Prostate gland (tissue), 2 donors: ENCODE measurements around the gene FBXW12. TPM values are rescaled to one million over a fixed set of nuclear protein-coding genes. Genes with fewer than 3 reads are reported as not detected.

Experiments used
- DNase-seq: peaks from one replicate; pipeline ENCODE4 v3.0.0-alpha.2; 2019; ENCODE audit warnings: low spot score
- H3K27ac ChIP-seq, 2 donors: fragments of 200-600 bp; sonication (generic); 2 replicates each; pipeline ENCODE4 v1.5.1; 2017 to 2019
- H3K27me3 ChIP-seq: fragments of 200-600 bp; sonication (generic); replicated peaks from 2 replicates; pipeline ENCODE4 v1.5.1; 2019; ENCODE audit not compliant: insufficient read depth
- H3K36me3 ChIP-seq, 2 donors: fragments of 200-600 bp; sonication (generic); 1 replicate in 1 of 2; 2 replicates in 1 of 2; pipeline versions ENCODE4 v1.5.1 to v1.8.1; 2017 to 2019
- H3K4me1 ChIP-seq: fragments of 200-600 bp; sonication (generic); replicated peaks from 2 replicates; pipeline ENCODE4 v1.5.1; 2019
- H3K4me3 ChIP-seq, 2 donors: fragments of 200-600 bp; sonication (generic); 2 replicates each; pipeline ENCODE4 v1.5.1; 2017 to 2019
- H3K9me3 ChIP-seq: fragments of 200-600 bp; sonication (generic); 2 replicates; pipeline ENCODE4 v1.5.1; 2017
- CTCF ChIP-seq, 4 experiments: fragments of 200-600 bp in 2 of 4; fragments of 450-650 bp in 2 of 4; sonication (generic) in 2 of 4; IDR thresholded peaks; 1 replicate in 3 of 4; 2 replicates in 1 of 4; pipeline ENCODE4 v1.5.1; 2016 to 2019; ENCODE audit warnings: antibody characterized with exemption in 4 of 4, mild to moderate bottlenecking in 2 of 4, moderate library complexity in 2 of 4
- POLR2A ChIP-seq: fragments of 450-650 bp; IDR thresholded peaks from one replicate; pipeline ENCODE4 v1.6.1; 2016; ENCODE audit warnings: antibody characterized with exemption, mild to moderate bottlenecking
- POLR2AphosphoS5 ChIP-seq: sonication (generic); formaldehyde crosslinking; IDR thresholded peaks from one replicate; pipeline ENCODE4 v1.6.1; 2017; ENCODE audit warnings: antibody characterized with exemption
- WGBS: methylation state at CpG from one replicate; pipeline ENCODE4 v1.1.5; 2018; 5-methylcytosine and 5-hydroxymethylcytosine counted together
- intact Hi-C: fragments of 100-400 bp; cut with DNase I; formaldehyde crosslinking; loops from one replicate; pipeline ENCODE4 v1.14.2; 2022
- total RNA-seq, 2 donors: library from RNA; depleted of rRNA; stranded (reverse); fragments of >200 nt; gene quantifications; one replicate each; pipeline ENCODE4 v1.1.0, GENCODE V29; 2016

FBXW12 gene
- total RNA-seq, 2 donors from 2014 or later, result 0.68 TPM; not detected in 1

- Histone ChIP-seq H3K4me3 (no peak overlapping the region), H3K27me3 (no peaks in the 10 kb centered on the region), H3K9me3 (no peaks in the 10 kb centered on the region), H3K36me3 (no peaks in the 10 kb centered on the region), H3K27ac (no peak overlapping the region), H3K4me1 (no peaks in the 10 kb centered on the region)
- DNase-seq, result no peak
- TF ChIP-seq CTCF (IDR thresholded peaks at IDR 0.05), result no peak
- no peak for TF ChIP-seq POLR2A
- no peak for TF ChIP-seq POLR2AphosphoS5
- intact Hi-C loops, result no loop called here
Observed at GRCh38 chr3:48367201-48367600, 4.8 kb upstream of the FBXW12 start.

- 51% methylated on average over 7 of the region's 7 CpGs for WGBS
- no peaks in the 10 kb centered on the region for H3K27me3 ChIP-seq
- intact Hi-C loops, result no loop called here
- no peaks in the 10 kb centered on the region for H3K9me3 ChIP-seq
- no peak overlapping the region for H3K4me3 ChIP-seq
- DNase-seq, result no peak
- TF ChIP-seq CTCF (IDR thresholded peaks at IDR 0.05) (no peak), POLR2AphosphoS5 (no peak), POLR2A (no peak)
- no peaks in the 10 kb centered on the region for H3K4me1 ChIP-seq
- H3K36me3 ChIP-seq, result no peaks in the 10 kb centered on the region
- no peak overlapping the region for H3K27ac ChIP-seq
Observed at GRCh38 chr3:48369693-48370332, 2.2 kb upstream of the FBXW12 start.

GRCh38 chr3:48370333-48370713, 1.7 kb upstream of the FBXW12 start:
- no peak overlapping the region for H3K27ac ChIP-seq
- no peaks in the 10 kb centered on the region for H3K36me3 ChIP-seq
- TF ChIP-seq CTCF (IDR thresholded peaks at IDR 0.05) (no peak), POLR2A (no peak), POLR2AphosphoS5 (no peak)
- no peaks in the 10 kb centered on the region for H3K27me3 ChIP-seq
- intact Hi-C loops, result no loop called here
- no peak overlapping the region for H3K4me3 ChIP-seq
- no peak for DNase-seq
- 74% methylated on average over 7 of the region's 7 CpGs for WGBS
- no peaks in the 10 kb centered on the region for H3K4me1 ChIP-seq
- no peaks in the 10 kb centered on the region for H3K9me3 ChIP-seq

- intact Hi-C loops, result no loop called here
- no peak for TF ChIP-seq POLR2AphosphoS5
- no peak for TF ChIP-seq CTCF (IDR thresholded peaks at IDR 0.05)
- TF ChIP-seq POLR2A, result no peak
- no peaks in the 10 kb centered on the region for H3K4me1 ChIP-seq
- no peak for DNase-seq
- H3K36me3 ChIP-seq, result no peaks in the 10 kb centered on the region
- H3K4me3 ChIP-seq, result no peak overlapping the region
- no peaks in the 10 kb centered on the region for H3K9me3 ChIP-seq
- WGBS, result 76% methylated on average over 7 of the region's 7 CpGs
- no peak overlapping the region for H3K27ac ChIP-seq
- H3K27me3 ChIP-seq, result no peaks in the 10 kb centered on the region
Observed at GRCh38 chr3:48372377-48372770, 355 bp downstream of the FBXW12 start.

- Histone ChIP-seq H3K36me3 (no peaks in the 10 kb centered on the region), H3K4me1 (no peaks in the 10 kb centered on the region), H3K27me3 (no peaks in the 10 kb centered on the region), H3K9me3 (no peaks in the 10 kb centered on the region), H3K4me3 (no peak overlapping the region), H3K27ac (no peak overlapping the region)
- TF ChIP-seq POLR2A (no peak), POLR2AphosphoS5 (no peak), CTCF (IDR thresholded peaks at IDR 0.05) (no peak)
- intact Hi-C loops, result no loop called here
- no peak for DNase-seq
- 65% methylated on average over 5 of the region's 5 CpGs for WGBS
Observed at GRCh38 chr3:48372862-48373435, 930 bp downstream of the FBXW12 start.
